ENCODE measurements around the gene PALM3. TPM values are rescaled to one million over a fixed set of nuclear protein-coding genes. Genes with fewer than 3 reads are reported as not detected.

The PALM3 gene
- total RNA-seq, 1 experiment from 2014 or later = 0.54 TPM

DNA sequence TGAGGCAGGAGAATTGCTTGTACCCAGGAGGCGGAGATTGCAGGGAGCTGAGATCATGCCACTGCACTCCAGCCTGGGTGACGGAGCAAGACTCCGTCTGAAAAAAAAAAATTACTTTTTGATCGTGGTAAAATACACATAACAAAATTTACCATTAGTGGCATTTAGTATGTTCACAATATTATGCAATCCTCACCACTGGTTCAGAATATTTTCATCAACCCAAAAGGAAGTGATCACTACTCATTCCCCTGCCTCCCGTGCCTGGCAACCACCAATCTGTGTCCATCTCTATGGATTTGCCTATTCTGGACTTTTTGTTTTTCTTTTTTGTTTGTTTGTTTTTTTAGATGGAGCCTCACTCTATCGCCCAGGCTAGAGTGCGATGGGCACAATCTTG, 1.2 kb upstream of the PALM3 start:
- ChIA-PET CTCF (no interaction called here), POLR2A (no interaction called here)
- H3K9me3 ChIP-seq (ENCODE audit: control insufficient read depth, insufficient read depth, low read depth, low read length) = no peaks in the 10 kb centered on the region
- DNase-seq (ENCODE audit: low read depth, low spot score) (no peak), ATAC-seq (no peak)
- H3K27ac ChIP-seq (ENCODE audit: low read length) = no peak overlapping the region
- intact Hi-C loops (cut with micrococcal nuclease; ENCODE audit: unreplicated experiment) (no loop called here), in situ Hi-C loops (cut with HindIII; ENCODE audit: low pct_unique_long_range_greater_than_20kb, low sequenced_read_pairs) (no loop called here)
- H3K4me3 ChIP-seq (ENCODE audit: low read depth in 2 of 2, low read length in 2 of 2) = no peak overlapping the region
- no TSS peak for BruUV-seq (replicated peaks)
- H3K4me1 ChIP-seq (ENCODE audit: control insufficient read depth, insufficient read depth, low read length) = peaks cover 3% of the 10 kb centered on the region; the same call in 1 of the 2 replicates
- no peaks in the 10 kb centered on the region for H3K27me3 ChIP-seq (ENCODE audit: control insufficient read depth, insufficient read depth, low read length)
- no peaks in the 10 kb centered on the region for H3K36me3 ChIP-seq (ENCODE audit: control insufficient read depth, insufficient read depth, low read length)
- TF ChIP-seq, protein P1, sequence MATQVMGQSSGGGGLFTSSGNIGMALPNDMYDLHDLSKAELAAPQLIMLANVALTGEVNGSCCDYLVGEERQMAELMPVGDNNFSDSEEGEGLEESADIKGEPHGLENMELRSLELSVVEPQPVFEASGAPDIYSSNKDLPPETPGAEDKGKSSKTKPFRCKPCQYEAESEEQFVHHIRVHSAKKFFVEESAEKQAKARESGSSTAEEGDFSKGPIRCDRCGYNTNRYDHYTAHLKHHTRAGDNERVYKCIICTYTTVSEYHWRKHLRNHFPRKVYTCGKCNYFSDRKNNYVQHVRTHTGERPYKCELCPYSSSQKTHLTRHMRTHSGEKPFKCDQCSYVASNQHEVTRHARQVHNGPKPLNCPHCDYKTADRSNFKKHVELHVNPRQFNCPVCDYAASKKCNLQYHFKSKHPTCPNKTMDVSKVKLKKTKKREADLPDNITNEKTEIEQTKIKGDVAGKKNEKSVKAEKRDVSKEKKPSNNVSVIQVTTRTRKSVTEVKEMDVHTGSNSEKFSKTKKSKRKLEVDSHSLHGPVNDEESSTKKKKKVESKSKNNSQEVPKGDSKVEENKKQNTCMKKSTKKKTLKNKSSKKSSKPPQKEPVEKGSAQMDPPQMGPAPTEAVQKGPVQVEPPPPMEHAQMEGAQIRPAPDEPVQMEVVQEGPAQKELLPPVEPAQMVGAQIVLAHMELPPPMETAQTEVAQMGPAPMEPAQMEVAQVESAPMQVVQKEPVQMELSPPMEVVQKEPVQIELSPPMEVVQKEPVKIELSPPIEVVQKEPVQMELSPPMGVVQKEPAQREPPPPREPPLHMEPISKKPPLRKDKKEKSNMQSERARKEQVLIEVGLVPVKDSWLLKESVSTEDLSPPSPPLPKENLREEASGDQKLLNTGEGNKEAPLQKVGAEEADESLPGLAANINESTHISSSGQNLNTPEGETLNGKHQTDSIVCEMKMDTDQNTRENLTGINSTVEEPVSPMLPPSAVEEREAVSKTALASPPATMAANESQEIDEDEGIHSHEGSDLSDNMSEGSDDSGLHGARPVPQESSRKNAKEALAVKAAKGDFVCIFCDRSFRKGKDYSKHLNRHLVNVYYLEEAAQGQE (IDR thresholded peaks at IDR 0.05; ENCODE audit: insufficient read depth in 1 of 2, low read depth in 2 of 2, low read length in 1 of 2) = no peak
- TF ChIP-seq, protein P2, sequence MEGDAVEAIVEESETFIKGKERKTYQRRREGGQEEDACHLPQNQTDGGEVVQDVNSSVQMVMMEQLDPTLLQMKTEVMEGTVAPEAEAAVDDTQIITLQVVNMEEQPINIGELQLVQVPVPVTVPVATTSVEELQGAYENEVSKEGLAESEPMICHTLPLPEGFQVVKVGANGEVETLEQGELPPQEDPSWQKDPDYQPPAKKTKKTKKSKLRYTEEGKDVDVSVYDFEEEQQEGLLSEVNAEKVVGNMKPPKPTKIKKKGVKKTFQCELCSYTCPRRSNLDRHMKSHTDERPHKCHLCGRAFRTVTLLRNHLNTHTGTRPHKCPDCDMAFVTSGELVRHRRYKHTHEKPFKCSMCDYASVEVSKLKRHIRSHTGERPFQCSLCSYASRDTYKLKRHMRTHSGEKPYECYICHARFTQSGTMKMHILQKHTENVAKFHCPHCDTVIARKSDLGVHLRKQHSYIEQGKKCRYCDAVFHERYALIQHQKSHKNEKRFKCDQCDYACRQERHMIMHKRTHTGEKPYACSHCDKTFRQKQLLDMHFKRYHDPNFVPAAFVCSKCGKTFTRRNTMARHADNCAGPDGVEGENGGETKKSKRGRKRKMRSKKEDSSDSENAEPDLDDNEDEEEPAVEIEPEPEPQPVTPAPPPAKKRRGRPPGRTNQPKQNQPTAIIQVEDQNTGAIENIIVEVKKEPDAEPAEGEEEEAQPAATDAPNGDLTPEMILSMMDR (IDR thresholded peaks at IDR 0.05) = no peak
- no peak for TF ChIP-seq TCF7L2 (IDR thresholded peaks at IDR 0.05; ENCODE audit: low read depth, low read length)

DNA sequence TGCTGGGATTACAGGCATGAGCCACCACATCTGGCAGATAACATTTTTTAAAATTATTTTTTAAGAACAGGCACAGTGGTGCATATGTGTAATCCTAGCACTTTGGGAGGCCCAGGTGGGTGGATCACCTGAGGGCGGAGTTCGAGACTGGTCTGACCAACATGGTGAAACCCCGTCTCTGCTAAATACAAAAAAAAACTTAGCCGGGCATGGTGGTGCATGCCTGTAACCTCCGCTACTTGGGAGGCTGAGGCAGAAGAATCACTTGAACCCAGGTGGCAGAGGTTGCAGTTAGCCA, 631 bp upstream of the PALM3 start:
- Histone ChIP-seq H3K4me3 (ENCODE audit: low read depth in 2 of 2, low read length in 2 of 2) (no peak overlapping the region), H3K27ac (ENCODE audit: low read length) (no peak overlapping the region), H3K9me3 (ENCODE audit: control insufficient read depth, insufficient read depth, low read depth, low read length) (no peaks in the 10 kb centered on the region), H3K4me1 (ENCODE audit: control insufficient read depth, insufficient read depth, low read length) (peaks cover 5% of the 10 kb centered on the region; the same call in 1 of the 2 replicates), H3K36me3 (ENCODE audit: control insufficient read depth, insufficient read depth, low read length) (no peaks in the 10 kb centered on the region), H3K27me3 (ENCODE audit: control insufficient read depth, insufficient read depth, low read length) (no peaks in the 10 kb centered on the region)
- TF ChIP-seq, protein P2 (IDR thresholded peaks at IDR 0.05) = no peak
- TF ChIP-seq, protein P1 (IDR thresholded peaks at IDR 0.05; ENCODE audit: insufficient read depth in 1 of 2, low read depth in 2 of 2, low read length in 1 of 2) = no peak
- no peak for TF ChIP-seq TCF7L2 (IDR thresholded peaks at IDR 0.05; ENCODE audit: low read depth, low read length)
- TF ChIP-seq POLR2AphosphoS5 (IDR thresholded peaks at IDR 0.05; ENCODE audit: low read depth, low read length) = no peak
- no peak for TF ChIP-seq SIN3A (IDR thresholded peaks at IDR 0.05; ENCODE audit: borderline replicate concordance, insufficient read depth, low read depth, low read length)
- intact Hi-C loops (cut with micrococcal nuclease; ENCODE audit: unreplicated experiment) = no loop called here
- DNase-seq (ENCODE audit: low read depth, low spot score) (no peak), ATAC-seq (no peak)
- ChIA-PET POLR2A (no interaction called here), CTCF (no interaction called here)
- in situ Hi-C loops (cut with HindIII; ENCODE audit: low pct_unique_long_range_greater_than_20kb, low sequenced_read_pairs) = no loop called here
- no TSS peak for BruUV-seq (replicated peaks)

All from Panc1 (cell line).